Smooth muscle cell (in vitro differentiated cells): ENCODE measurements around the gene ZFHX2. TPM values are rescaled to one million over a fixed set of nuclear protein-coding genes. Genes with fewer than 3 reads are reported as not detected.

ENCODE experiments used
- DNase-seq: peaks from one replicate; lab custom pipeline; 2025; ENCODE audit not compliant: unreplicated experiment; lab: John Stamatoyannopoulos, UW
- H2AFZ ChIP-seq: fragments of 200-600 bp; sonication (generic); 2 replicates; pipeline ENCODE4 v1.6.0; 2016; ENCODE audit warnings: antibody characterized with exemption, low read depth, mild to moderate bottlenecking
- H3F3A ChIP-seq: fragments of 200-600 bp; sonication (generic); 2 replicates; pipeline ENCODE4 v1.6.0; 2017; ENCODE audit warnings: antibody characterized with exemption, low read depth
- H3K27ac ChIP-seq: fragments of 200-600 bp; sonication (generic); 2 replicates; pipeline ENCODE4 v1.5.1; 2016; ENCODE audit warnings: low read depth, mild to moderate bottlenecking
- H3K27me3 ChIP-seq: fragments of 200-600 bp; sonication (generic); 2 replicates; pipeline ENCODE4 v1.6.1; 2016; ENCODE audit warnings: low read depth, mild to moderate bottlenecking
- H3K36me3 ChIP-seq: fragments of 200-600 bp; sonication (generic); 2 replicates; pipeline ENCODE4 v1.5.1; 2016; ENCODE audit warnings: low read depth
- H3K4me1 ChIP-seq: fragments of 200-600 bp; sonication (generic); 2 replicates; pipeline ENCODE4 v1.5.1; 2016; ENCODE audit warnings: low read depth
- H3K4me2 ChIP-seq: fragments of 200-600 bp; sonication (generic); 2 replicates; pipeline ENCODE4 v1.6.0; 2016; ENCODE audit warnings: mild to moderate bottlenecking
- H3K4me3 ChIP-seq: fragments of 200-600 bp; sonication (generic); 2 replicates; pipeline ENCODE4 v1.5.1; 2016; ENCODE audit warnings: mild to moderate bottlenecking
- H3K79me2 ChIP-seq: fragments of 200-600 bp; sonication (generic); 2 replicates; pipeline ENCODE4 v1.6.0; 2016; ENCODE audit warnings: low read depth, mild to moderate bottlenecking
- H3K9ac ChIP-seq: fragments of 200-600 bp; sonication (generic); 2 replicates; pipeline ENCODE4 v1.6.0; 2016; ENCODE audit warnings: low read depth
- H3K9me3 ChIP-seq: fragments of 200-600 bp; sonication (generic); replicated peaks from 2 replicates; pipeline ENCODE4 v1.5.1; 2016; ENCODE audit warnings: low read depth
- H4K20me1 ChIP-seq: fragments of 200-600 bp; sonication (generic); 2 replicates; pipeline ENCODE4 v1.6.0; 2016; ENCODE audit warnings: low read depth
- CTCF ChIP-seq: fragments of 200-600 bp; sonication (generic); IDR thresholded peaks from 2 replicates; pipeline ENCODE4 v1.5.1; 2017; ENCODE audit warnings: borderline replicate concordance, mild to moderate bottlenecking, antibody characterized with exemption; ENCODE audit not compliant: insufficient read depth, poor library complexity, severe bottlenecking
- WGBS: methylation state at CpG from one replicate; pipeline ENCODE4 v1.1.7; 2016; ENCODE audit warnings: low lambda C conversion rate; 5-methylcytosine and 5-hydroxymethylcytosine counted together
- polyA plus RNA-seq: library from polyadenylated mRNA; unstranded; fragments of >200 nt; fragmentation: Nextera tagmentation; extraction: Ambion mirVana; gene quantifications from 2 replicates; pipeline ENCODE4 v1.2.1, GENCODE V29; 2016
- total RNA-seq: library from RNA; depleted of rRNA; stranded (reverse); fragments of >200 nt; gene quantifications from 2 replicates; pipeline ENCODE4 v1.2.3, GENCODE V29; 2014

The ZFHX2 gene
- total and polyA plus RNA-seq, 2 experiments from 2014 or later, result 0.27 to 1.4 TPM

- Histone ChIP-seq H3K27ac (no peak overlapping the region), H2AFZ (no peak overlapping the region), H3K36me3 (no peaks in the 10 kb centered on the region), H3K27me3 (peaks cover 19% of the 10 kb centered on the region), H3K79me2 (no peaks in the 10 kb centered on the region), H3K4me1 (no peaks in the 10 kb centered on the region), H4K20me1 (no peaks in the 10 kb centered on the region), H3K4me2 (no peak overlapping the region), H3K9me3 (no peaks in the 10 kb centered on the region), H3K9ac (no peak overlapping the region), H3K4me3 (no peak overlapping the region), H3F3A (no peaks in the 10 kb centered on the region)
- no peak for TF ChIP-seq CTCF
- WGBS, result 86% methylated on average over 3 of the region's 3 CpGs
- no peak for DNase-seq
Observed at GRCh38 chr14:23582906-23583760, 31.6 kb upstream of the ZFHX2 start.

- H4K20me1 ChIP-seq, result no peaks in the 10 kb centered on the region
- H3K4me2 ChIP-seq, result no peak overlapping the region
- WGBS, result 94% methylated on average over 7 of the region's 8 CpGs
- H3K9ac ChIP-seq, result no peak overlapping the region
- H2AFZ ChIP-seq, result no peak overlapping the region
- no peaks in the 10 kb centered on the region for H3F3A ChIP-seq
- H3K9me3 ChIP-seq, result no peaks in the 10 kb centered on the region
- TF ChIP-seq CTCF, result no peak
- no peaks in the 10 kb centered on the region for H3K4me1 ChIP-seq
- H3K27ac ChIP-seq, result no peak overlapping the region
- H3K27me3 ChIP-seq, result peaks cover 42% of the 10 kb centered on the region
- H3K79me2 ChIP-seq, result no peaks in the 10 kb centered on the region
- DNase-seq, result no peak
- no peaks in the 10 kb centered on the region for H3K36me3 ChIP-seq
- no peak overlapping the region for H3K4me3 ChIP-seq
Observed at GRCh38 chr14:23580948-23581281, 29.4 kb upstream of the ZFHX2 start.

GRCh38 chr14:23580152-23580926 is 28.8 kb upstream of the ZFHX2 start:
- H3K4me3 ChIP-seq, result no peak overlapping the region
- no peak for DNase-seq
- TF ChIP-seq CTCF, result no peak
- no peaks in the 10 kb centered on the region for H3K9me3 ChIP-seq
- no peaks in the 10 kb centered on the region for H3K36me3 ChIP-seq
- H2AFZ ChIP-seq, result no peak overlapping the region
- H4K20me1 ChIP-seq, result no peaks in the 10 kb centered on the region
- H3K9ac ChIP-seq, result no peak overlapping the region
- no peak overlapping the region for H3K27ac ChIP-seq
- no peaks in the 10 kb centered on the region for H3F3A ChIP-seq
- H3K27me3 ChIP-seq, result peaks cover 47% of the 10 kb centered on the region
- H3K79me2 ChIP-seq, result no peaks in the 10 kb centered on the region
- no peaks in the 10 kb centered on the region for H3K4me1 ChIP-seq
- 87% methylated on average over 17 of the region's 24 CpGs for WGBS
- no peak overlapping the region for H3K4me2 ChIP-seq
